Natural killer cell (primary cell): ENCODE data around the gene MROH7. TPM values are rescaled to one million over a fixed set of nuclear protein-coding genes. Genes with fewer than 3 reads are reported as not detected.

Experiments
- ATAC-seq, 3 donors: fragments of 150-1000 bp in 2 of 3; fragments of 200-7000 bp in 1 of 3; cut with Tn5 transposase; 1 replicate in 1 of 3; 2 replicates in 2 of 3; pipeline ENCODE4 v1.10.0; 2021; ENCODE audit warnings: mild to moderate bottlenecking in 2 of 3, moderate library complexity in 2 of 3
- DNase-seq, 2 donors: peaks; one replicate each; pipeline versions ENCODE4 v3.0.0 to v3.0.0-alpha.2; 2013 to 2021; ENCODE audit warnings: mixed read lengths in 1 of 2
- H3K27ac ChIP-seq: one replicate; pipeline ENCODE4 v1.5.1; 2013; ENCODE audit warnings: mild to moderate bottlenecking, low read length
- H3K27me3 ChIP-seq: one replicate; pipeline ENCODE4 v1.6.1; 2013; ENCODE audit warnings: low read length; ENCODE audit not compliant: control insufficient read depth, insufficient read depth
- H3K36me3 ChIP-seq: one replicate; pipeline ENCODE4 v1.6.1; 2013; ENCODE audit warnings: low read length; ENCODE audit not compliant: control insufficient read depth, insufficient read depth
- H3K4me1 ChIP-seq: one replicate; pipeline ENCODE4 v1.6.1; 2013; ENCODE audit warnings: low read length; ENCODE audit not compliant: control insufficient read depth, insufficient read depth
- H3K4me3 ChIP-seq: one replicate; pipeline ENCODE4 v1.5.1; 2013; ENCODE audit warnings: low read length
- H3K9me3 ChIP-seq: one replicate; pipeline ENCODE4 v1.6.1; 2013; ENCODE audit warnings: low read length; ENCODE audit not compliant: control insufficient read depth, insufficient read depth
- H3K27ac Mint-ChIP-seq, 2 donors: one replicate each; pipeline ENCODE4 v1.8.0; 2022; ENCODE audit warnings: mild to moderate bottlenecking in 2 of 2, mixed read lengths in 2 of 2, moderate library complexity in 1 of 2
- H3K27me3 Mint-ChIP-seq, 2 donors: one replicate each; pipeline ENCODE4 v1.8.0; 2022; ENCODE audit warnings: low read depth in 2 of 2, mixed read lengths in 2 of 2
- H3K36me3 Mint-ChIP-seq: one replicate; pipeline ENCODE4 v1.8.0; 2022; ENCODE audit warnings: mixed read lengths
- H3K4me1 Mint-ChIP-seq, 2 donors: one replicate each; pipeline ENCODE4 v1.8.0; 2022; ENCODE audit warnings: mixed read lengths in 2 of 2
- H3K4me3 Mint-ChIP-seq: one replicate; pipeline ENCODE4 v1.8.0; 2022; ENCODE audit warnings: mild to moderate bottlenecking, moderate library complexity, mixed read lengths
- H3K9me3 Mint-ChIP-seq, 2 donors: one replicate each; pipeline ENCODE4 v1.8.0; 2022; ENCODE audit warnings: mixed read lengths in 2 of 2
- WGBS: methylation state at CpG from one replicate; pipeline ENCODE4 v1.1.7; 2013; ENCODE audit warnings: missing lambda C conversion rate; ENCODE audit not compliant: insufficient coverage; 5-methylcytosine and 5-hydroxymethylcytosine counted together
- intact Hi-C: fragments of 100-400 bp; cut with micrococcal nuclease; formaldehyde crosslinking; loops from one replicate; pipeline ENCODE4 v1.14.2; 2022
- total RNA-seq, 4 donors: library from RNA; stranded (reverse); fragments of 120-200 nt in 1 of 4; gene quantifications; one replicate each; pipeline versions ENCODE4 v1.2.3 to v1.2.4, GENCODE V29; 2013 to 2022
- TF ChIP-seq, protein P1 (sequence below): fragments of 200-600 bp; IDR thresholded peaks from one replicate; pipeline ENCODE4 v1.8.0; 2022; ENCODE audit warnings: antibody characterized with exemption

MROH7 gene
- total RNA-seq, 3 donors from 2014 or later (not counting 1 experiment from before 2014, with no cell fraction given), result 0.16 to 0.88 (median 0.33) TPM

GRCh38 chr1:54709547-54710292 lies 68.1 kb downstream of the MROH7 start:
- no peak overlapping the region for H3K4me3 ChIP-seq
- H3K4me3 Mint-ChIP-seq, result no peak overlapping the region
- H3K27me3 ChIP-seq, result no peaks in the 10 kb centered on the region
- TF ChIP-seq, protein P1, sequence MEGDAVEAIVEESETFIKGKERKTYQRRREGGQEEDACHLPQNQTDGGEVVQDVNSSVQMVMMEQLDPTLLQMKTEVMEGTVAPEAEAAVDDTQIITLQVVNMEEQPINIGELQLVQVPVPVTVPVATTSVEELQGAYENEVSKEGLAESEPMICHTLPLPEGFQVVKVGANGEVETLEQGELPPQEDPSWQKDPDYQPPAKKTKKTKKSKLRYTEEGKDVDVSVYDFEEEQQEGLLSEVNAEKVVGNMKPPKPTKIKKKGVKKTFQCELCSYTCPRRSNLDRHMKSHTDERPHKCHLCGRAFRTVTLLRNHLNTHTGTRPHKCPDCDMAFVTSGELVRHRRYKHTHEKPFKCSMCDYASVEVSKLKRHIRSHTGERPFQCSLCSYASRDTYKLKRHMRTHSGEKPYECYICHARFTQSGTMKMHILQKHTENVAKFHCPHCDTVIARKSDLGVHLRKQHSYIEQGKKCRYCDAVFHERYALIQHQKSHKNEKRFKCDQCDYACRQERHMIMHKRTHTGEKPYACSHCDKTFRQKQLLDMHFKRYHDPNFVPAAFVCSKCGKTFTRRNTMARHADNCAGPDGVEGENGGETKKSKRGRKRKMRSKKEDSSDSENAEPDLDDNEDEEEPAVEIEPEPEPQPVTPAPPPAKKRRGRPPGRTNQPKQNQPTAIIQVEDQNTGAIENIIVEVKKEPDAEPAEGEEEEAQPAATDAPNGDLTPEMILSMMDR, result no peak
- no peaks in the 10 kb centered on the region for H3K4me1 Mint-ChIP-seq
- H3K27ac Mint-ChIP-seq, result no peak overlapping the region
- H3K9me3 ChIP-seq, result no peaks in the 10 kb centered on the region
- no peaks in the 10 kb centered on the region for H3K36me3 Mint-ChIP-seq
- H3K36me3 ChIP-seq, result no peaks in the 10 kb centered on the region
- H3K27me3 Mint-ChIP-seq, result peaks cover 9 to 27% of the 10 kb centered on the region in 2 donors
- H3K4me1 ChIP-seq, result no peaks in the 10 kb centered on the region
- H3K27ac ChIP-seq, result no peak overlapping the region
- H3K9me3 Mint-ChIP-seq, result no peaks in the 10 kb centered on the region
- ATAC-seq (no peak), DNase-seq (no peak)
- WGBS, result 92% methylated on average over 8 of the region's 8 CpGs
- intact Hi-C loops, result no loop called here

GRCh38 chr1:54710434-54710833 lies 68.8 kb downstream of the MROH7 start:
- no peaks in the 10 kb centered on the region for H3K9me3 Mint-ChIP-seq
- H3K27me3 Mint-ChIP-seq, result peaks cover 9 to 27% of the 10 kb centered on the region in 2 donors
- H3K36me3 Mint-ChIP-seq, result no peaks in the 10 kb centered on the region
- H3K27ac Mint-ChIP-seq, result no peak overlapping the region
- H3K4me3 Mint-ChIP-seq, result no peak overlapping the region
- no peaks in the 10 kb centered on the region for H3K9me3 ChIP-seq
- no peak overlapping the region for H3K27ac ChIP-seq
- H3K4me3 ChIP-seq, result no peak overlapping the region
- WGBS, result 94% methylated on average over 3 of the region's 3 CpGs
- H3K4me1 Mint-ChIP-seq, result peaks cover 5 to 6% of the 10 kb centered on the region in 2 donors
- H3K4me1 ChIP-seq, result peaks cover 6% of the 10 kb centered on the region
- ATAC-seq (no peak), DNase-seq (no peak)
- H3K27me3 ChIP-seq, result no peaks in the 10 kb centered on the region
- TF ChIP-seq, protein P1, result no peak
- intact Hi-C loops, result no loop called here
- H3K36me3 ChIP-seq, result no peaks in the 10 kb centered on the region

DNA sequence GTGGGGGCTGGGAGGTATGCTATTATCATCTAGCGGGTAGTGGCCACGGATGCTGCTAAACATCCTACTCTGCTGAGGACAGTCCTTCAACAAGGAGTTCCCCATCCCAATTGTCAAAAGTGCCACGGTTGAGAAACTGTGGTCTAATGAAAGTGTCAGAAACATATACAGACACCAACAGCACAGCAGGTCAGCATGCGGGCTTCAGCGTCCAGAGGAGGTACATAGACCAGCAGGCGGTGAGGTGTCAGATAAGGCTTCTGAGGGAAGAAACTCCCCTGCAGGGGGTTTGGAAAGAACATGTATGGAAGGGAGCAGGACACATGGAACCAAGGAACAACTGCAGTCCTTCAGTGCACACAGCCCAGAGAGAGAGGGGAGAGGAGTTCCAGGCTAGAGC lies 69.3 kb downstream of the MROH7 start:
- Histone ChIP-seq H3K4me3 (no peak overlapping the region), H3K27ac (no peak overlapping the region), H3K9me3 (no peaks in the 10 kb centered on the region), H3K36me3 (no peaks in the 10 kb centered on the region), H3K27me3 (no peaks in the 10 kb centered on the region), H3K4me1 (peaks cover 7% of the 10 kb centered on the region)
- TF ChIP-seq, protein P1, result no peak
- DNase-seq (no peak), ATAC-seq (no peak)
- intact Hi-C loops, result no loop called here
- peaks cover 9 to 27% of the 10 kb centered on the region in 2 donors for H3K27me3 Mint-ChIP-seq
- H3K9me3 Mint-ChIP-seq, result no peaks in the 10 kb centered on the region
- H3K27ac Mint-ChIP-seq, result no peak overlapping the region
- 96% methylated on average over 6 of the region's 6 CpGs for WGBS
- H3K36me3 Mint-ChIP-seq, result no peaks in the 10 kb centered on the region
- H3K4me3 Mint-ChIP-seq, result no peak overlapping the region
- H3K4me1 Mint-ChIP-seq, result peaks cover 9% of the 10 kb centered on the region in 2 donors

DNA sequence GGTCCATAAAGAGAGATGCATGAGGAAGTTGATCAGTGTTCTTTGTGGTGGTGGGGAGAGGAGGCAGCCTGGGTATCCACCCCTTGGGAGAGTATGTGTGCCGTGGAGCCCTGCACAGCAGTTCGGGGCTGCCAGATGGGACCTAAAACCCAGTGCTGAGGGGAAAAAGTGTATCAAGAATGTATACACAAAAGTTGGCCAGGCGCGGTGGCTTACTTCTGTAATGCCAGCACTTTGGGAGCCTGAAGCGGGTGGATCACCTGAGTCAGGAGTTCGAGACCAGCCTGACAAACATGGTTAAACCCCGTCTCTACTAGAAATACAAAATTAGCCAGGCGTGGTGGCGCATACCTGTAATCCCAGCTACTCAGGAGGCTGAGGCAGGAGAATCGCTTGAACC lies 70.0 kb downstream of the MROH7 start:
- Histone ChIP-seq H3K4me3 (no peak overlapping the region), H3K36me3 (no peaks in the 10 kb centered on the region), H3K27ac (no peak overlapping the region), H3K27me3 (no peaks in the 10 kb centered on the region), H3K9me3 (no peaks in the 10 kb centered on the region), H3K4me1 (peaks cover 10% of the 10 kb centered on the region)
- 93% methylated on average over 9 of the region's 10 CpGs for WGBS
- ATAC-seq (no peak), DNase-seq (no peak)
- Mint-ChIP-seq H3K27me3 (peaks cover 6 to 27% of the 10 kb centered on the region in 2 donors), H3K9me3 (no peaks in the 10 kb centered on the region), H3K4me1 (peaks cover 16% of the 10 kb centered on the region in 2 donors), H3K36me3 (no peaks in the 10 kb centered on the region), H3K4me3 (no peak overlapping the region), H3K27ac (no peak overlapping the region)
- TF ChIP-seq, protein P1, result no peak
- intact Hi-C loops, result no loop called here
